ENCODE data around the gene ARFGAP3.
"Not testable (repeated sequence)": the region's sequence is repeated elsewhere in the genome, so short reads cannot be mapped to it uniquely, and the experiment has no call there.

The ARFGAP3 gene

GRCh38 chr22:42794551-42795510 is 62.2 kb downstream of the ARFGAP3 start:
- no peak for DNase-seq (ENCODE audit: low read depth in 2 of 2)

DNA sequence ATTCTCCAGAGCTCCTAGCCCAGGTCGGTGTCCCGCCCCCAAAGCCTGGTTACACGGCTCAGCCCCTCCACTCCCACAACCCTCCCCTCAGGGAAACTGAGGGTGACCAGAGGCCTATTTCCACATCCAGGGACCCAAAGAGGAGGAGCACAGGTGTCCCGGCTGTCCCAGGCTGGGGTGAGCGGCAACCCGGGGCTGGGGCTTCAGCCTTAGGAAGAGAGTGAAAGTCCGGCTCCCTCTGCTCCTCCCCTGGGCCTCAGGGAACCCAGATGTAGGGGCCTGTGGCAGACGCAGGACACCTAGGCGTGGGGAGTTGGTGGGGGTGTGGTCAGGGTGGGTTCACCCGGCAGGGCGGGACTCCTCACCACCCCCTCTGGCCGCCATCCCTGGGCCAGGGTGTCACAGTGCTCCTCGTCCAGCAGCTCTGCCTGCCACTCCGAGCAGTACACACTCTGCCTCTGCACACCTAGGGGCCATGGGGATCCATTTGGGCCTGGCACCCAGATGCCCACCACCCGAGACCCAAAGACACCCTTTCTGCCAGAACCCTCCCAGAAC is 63.1 kb downstream of the ARFGAP3 start:
- DNase-seq (ENCODE audit: low read depth in 2 of 2), result no peak

- no peak for DNase-seq (ENCODE audit: low read depth in 2 of 2)
Measured at GRCh38 chr22:42792909-42793847, 63.9 kb downstream of the ARFGAP3 start.

DNA sequence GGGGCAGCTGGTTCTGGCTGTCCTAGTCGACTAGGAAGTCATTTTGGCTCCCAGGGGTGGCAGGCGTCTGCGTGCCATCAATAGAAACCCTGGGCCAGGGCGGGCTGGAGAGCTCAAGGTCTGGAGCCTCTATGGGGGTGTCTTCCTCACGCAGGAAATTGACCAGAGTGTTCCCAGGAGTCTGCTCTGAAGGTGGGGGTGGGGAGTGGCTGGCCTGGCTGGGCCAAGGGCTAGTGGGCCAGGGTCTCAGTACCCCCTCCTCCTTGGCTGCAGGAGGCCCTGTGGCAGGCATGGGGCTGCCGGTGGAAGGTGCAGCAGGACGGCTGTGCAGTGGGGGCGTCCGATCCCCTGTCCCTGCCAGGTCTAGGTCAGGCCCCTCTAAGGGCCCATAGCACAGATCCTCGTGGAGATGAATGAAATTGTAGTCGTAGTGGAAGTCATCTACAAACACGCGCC is 64.6 kb downstream of the ARFGAP3 start:
- DNase-seq (ENCODE audit: low read depth in 2 of 2), result no peak

- DNase-seq (ENCODE audit: low read depth in 2 of 2), result no peak
Measured at GRCh38 chr22:42791721-42792452, 65.2 kb downstream of the ARFGAP3 start.

DNA sequence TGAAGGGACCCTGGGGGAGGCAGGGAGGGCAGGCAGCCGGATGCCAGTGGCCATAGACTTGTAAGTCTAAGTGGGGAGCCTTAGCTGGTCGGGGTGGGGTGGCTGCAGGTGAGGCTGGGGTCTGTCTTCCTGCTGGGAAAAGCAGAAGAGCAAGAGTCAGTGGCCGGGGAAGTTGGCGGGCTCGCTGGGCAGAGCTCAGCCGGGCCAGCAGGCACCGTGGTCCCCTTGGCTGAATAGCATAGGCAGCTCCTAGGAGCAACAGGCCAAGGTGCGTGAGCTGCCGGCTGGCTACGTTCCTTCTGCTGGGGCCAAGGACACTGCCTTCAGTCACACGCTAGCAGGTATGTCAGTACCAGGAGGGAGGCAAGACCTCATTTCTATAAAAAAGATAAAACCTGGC is 68.6 kb downstream of the ARFGAP3 start:
- DNase-seq (ENCODE audit: low read depth in 2 of 2), result no peak

GRCh38 chr22:42788021-42788420 is 69.1 kb downstream of the ARFGAP3 start:
- DNase-seq (ENCODE audit: low read depth in 2 of 2), result no peak

- no peak for DNase-seq (ENCODE audit: low read depth in 2 of 2)
Measured at GRCh38 chr22:42787357-42787736, 69.7 kb downstream of the ARFGAP3 start.

- DNase-seq (ENCODE audit: low read depth in 2 of 2), result no peak
Measured at GRCh38 chr22:42786606-42787356, 70.3 kb downstream of the ARFGAP3 start.

DNA sequence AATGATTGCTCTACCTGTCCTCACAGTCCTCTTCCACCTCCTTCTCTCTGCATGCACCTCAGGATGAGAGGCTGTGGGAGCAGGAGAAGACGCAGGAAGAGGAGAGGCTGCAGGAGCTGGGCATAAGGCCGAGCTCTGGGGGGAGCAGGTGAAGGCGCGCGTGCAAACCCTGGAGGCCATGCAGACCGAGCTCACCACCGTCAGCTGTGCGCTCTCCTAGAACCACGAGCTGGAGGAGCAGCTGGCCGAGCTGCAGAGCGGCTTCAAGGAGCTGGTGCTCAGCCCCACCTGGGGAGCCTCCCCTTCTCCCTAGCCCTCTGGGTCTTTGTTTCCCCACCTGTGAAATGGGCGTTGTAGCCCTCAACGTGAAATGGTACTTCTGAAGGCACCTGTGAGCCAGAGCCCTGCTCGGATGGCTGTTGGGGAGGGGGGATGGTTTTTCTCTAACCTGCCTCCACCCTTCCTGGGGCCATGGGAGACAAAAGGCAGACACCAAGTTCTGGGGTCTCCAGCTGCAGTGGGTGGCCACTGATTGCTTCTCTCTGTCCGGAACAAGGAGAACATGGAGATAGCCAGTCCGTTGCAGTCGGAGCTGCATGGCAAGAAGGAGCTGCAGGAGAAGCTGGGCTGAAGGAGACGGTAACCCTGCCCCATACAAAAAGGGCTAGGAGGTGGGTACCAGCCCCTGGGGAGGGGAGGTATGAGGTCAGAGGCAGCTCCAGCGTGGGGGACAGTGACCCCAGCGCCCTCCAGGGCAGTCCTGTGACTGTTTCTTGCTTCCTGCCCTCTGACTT is 71.2 kb downstream of the ARFGAP3 start:
- no peak for DNase-seq (ENCODE audit: low read depth in 2 of 2)

DNA sequence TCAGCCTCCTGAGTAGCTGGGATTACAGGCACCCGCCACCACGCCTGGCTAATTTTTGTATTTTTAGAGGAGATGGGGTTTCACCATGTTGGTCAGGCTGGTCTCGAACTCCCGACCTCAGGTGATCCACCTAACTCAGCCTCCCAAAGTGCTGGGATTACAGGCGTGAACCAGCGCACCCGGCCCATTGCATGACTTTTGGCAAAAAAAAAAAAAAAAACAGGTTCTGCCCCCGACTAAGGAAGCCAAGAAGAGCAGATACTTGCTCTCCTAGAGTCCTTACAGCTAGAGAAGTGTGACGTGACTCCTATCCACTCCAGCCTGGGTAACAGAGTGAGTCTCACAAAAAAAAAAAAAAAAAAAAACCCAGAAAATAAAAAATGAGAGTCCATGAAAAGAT is 74.8 kb downstream of the ARFGAP3 start:
- DNase-seq (ENCODE audit: low read depth in 2 of 2), result not testable (repeated sequence)

DNA sequence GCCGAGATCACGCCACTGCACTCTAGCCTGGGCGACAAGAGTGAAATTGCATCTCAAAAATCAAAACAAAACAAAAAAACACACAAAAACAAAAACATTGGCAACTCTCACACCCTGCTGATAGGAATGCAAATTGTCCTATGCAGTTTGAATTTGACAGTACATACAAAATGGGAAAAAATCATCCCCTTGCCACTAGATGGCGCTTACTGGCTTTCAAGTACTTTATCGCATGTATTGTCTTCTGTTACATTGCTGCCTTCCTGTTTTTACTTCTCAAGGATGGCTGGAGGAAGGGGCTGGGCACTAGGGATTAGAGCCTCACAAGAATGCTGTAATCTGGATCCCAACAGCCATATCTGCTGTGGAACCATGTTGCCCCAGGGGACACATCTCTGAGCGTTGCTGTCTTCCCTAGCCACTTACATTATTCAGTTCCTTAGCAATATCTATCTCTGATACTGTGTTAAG is 77.0 kb downstream of the ARFGAP3 start:
- no peak for DNase-seq (ENCODE audit: low read depth in 2 of 2)

DNA sequence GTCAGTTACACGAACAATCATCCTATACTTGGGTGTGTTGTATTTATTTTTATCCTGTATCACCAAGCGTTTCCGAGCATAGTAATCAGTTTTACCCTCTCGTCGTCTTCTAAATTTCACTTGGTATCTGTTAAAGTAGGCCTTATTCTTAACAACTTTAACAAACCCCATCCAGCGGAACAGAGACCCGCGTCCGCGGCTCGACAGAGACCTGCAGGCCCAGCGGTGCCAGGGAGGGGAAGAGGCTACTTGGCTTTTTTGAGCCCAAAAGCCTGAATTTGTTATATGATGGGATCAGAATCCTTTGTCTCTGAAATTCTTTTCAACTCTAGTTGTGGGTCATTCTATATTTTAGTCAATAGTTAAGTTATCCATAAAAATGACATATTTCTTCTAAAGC is 79.9 kb downstream of the ARFGAP3 start:
- no peak for DNase-seq (ENCODE audit: low read depth in 2 of 2)

- no peak for DNase-seq (ENCODE audit: low read depth in 2 of 2)
Measured at GRCh38 chr22:42773167-42773566, 83.9 kb downstream of the ARFGAP3 start.

DNA sequence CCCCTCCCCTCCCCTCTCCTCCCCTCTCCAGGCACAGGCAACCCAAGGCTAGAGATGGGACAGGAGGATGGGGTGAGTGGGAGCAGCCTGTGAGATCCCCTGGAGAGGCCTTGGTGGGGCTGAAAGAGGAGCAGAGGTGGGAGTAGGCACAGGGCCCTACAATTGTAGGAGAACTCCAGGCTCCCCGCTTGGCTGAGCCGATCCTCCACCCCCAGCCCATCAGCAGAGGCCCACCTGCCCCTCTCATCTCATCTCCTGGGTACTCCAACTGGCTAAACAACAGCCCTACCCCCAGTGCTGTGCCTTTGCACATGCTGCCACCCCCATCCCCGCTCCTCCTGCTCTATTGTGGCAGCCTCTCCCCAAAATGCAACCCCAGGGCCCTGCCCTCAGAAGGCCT is 84.4 kb downstream of the ARFGAP3 start:
- DNase-seq (ENCODE audit: low read depth in 2 of 2), result no peak

GRCh38 chr22:42770941-42771647 is 86.0 kb downstream of the ARFGAP3 start:
- no peak for DNase-seq (ENCODE audit: low read depth in 2 of 2)

DNA sequence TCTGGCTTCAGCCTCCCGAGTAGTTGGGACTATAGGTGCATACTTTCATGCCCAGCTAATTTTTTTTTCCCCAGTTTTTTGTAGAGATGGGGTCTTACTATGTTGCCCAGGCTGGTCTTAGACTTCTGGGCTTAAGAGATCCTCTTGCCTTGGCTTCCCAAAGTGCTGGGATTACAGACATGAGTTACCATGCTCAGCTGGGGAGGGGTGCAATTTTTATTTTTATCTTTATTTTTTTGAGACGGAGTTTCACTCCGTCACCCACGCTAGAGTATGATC is 86.7 kb downstream of the ARFGAP3 start:
- no peak for DNase-seq (ENCODE audit: low read depth in 2 of 2)

GRCh38 chr22:42769574-42770447 is 87.3 kb downstream of the ARFGAP3 start:
- no peak for DNase-seq (ENCODE audit: low read depth in 2 of 2)
